GM12878 (cell line): ENCODE measurements around the gene EML3. TPM values are rescaled to one million over a fixed set of nuclear protein-coding genes. Genes with fewer than 3 reads are reported as not detected.
A peak's percentile ranks its signal among the peaks of the same experiment; 100 is the strongest.

ENCODE experiments used
- BMI1 ChIP-seq: fragments of 450-650 bp; IDR thresholded peaks from 2 replicates; pipeline ENCODE4 v1.6.1; 2016; ENCODE audit warnings: mild to moderate bottlenecking, moderate library complexity, borderline replicate concordance
- CHD2 ChIP-seq: IDR thresholded peaks from 2 replicates; pipeline ENCODE4 v1.6.1; 2011; ENCODE audit warnings: low read depth, low read length, improper control_type of control experiment, borderline replicate concordance
- GATAD2B ChIP-seq: fragments of 450-650 bp; conservative IDR thresholded peaks from 2 replicates; pipeline ENCODE4 v1.6.1; 2017; ENCODE audit warnings: low read depth, mild to moderate bottlenecking, moderate library complexity
- HDAC6 ChIP-seq: fragments of 200-600 bp; sonication (generic); IDR thresholded peaks from one replicate; pipeline ENCODE4 v1.8.0; 2017; ENCODE audit warnings: antibody characterized with exemption; ENCODE audit not compliant: unreplicated experiment
- KDM1A ChIP-seq: fragments of 200-600 bp; sonication (generic); IDR thresholded peaks from 2 replicates; pipeline ENCODE4 v1.6.1; 2016; ENCODE audit warnings: borderline replicate concordance
- KLF5 ChIP-seq: fragments of 450-650 bp; IDR thresholded peaks from 2 replicates; pipeline ENCODE4 v1.6.1; 2014; ENCODE audit warnings: mild to moderate bottlenecking; ENCODE audit not compliant: partially characterized antibody
- MTA2 ChIP-seq: fragments of 450-650 bp; IDR thresholded peaks from 2 replicates; pipeline ENCODE4 v1.6.1; 2016; ENCODE audit warnings: low read depth, mild to moderate bottlenecking, moderate library complexity
- PML ChIP-seq: IDR thresholded peaks from 2 replicates; pipeline ENCODE4 v1.6.1; 2012; ENCODE audit warnings: low read length, inconsistent platforms
- RAD51 ChIP-seq: fragments of 450-650 bp; IDR thresholded peaks from 2 replicates; pipeline ENCODE4 v1.6.1; 2016; ENCODE audit warnings: moderate library complexity, mild to moderate bottlenecking, inconsistent platforms
- RUNX3 ChIP-seq: IDR thresholded peaks from 2 replicates; pipeline ENCODE4 v1.6.1; 2012; ENCODE audit warnings: low read length, inconsistent platforms
- TCF7 ChIP-seq: IDR thresholded peaks from 2 replicates; pipeline ENCODE4 v1.6.1; 2014; ENCODE audit warnings: antibody characterized with exemption, borderline replicate concordance
- polyA plus RNA-seq, 11 experiments: library from polyadenylated mRNA; depleted of rRNA in 4 of 11; unstranded in 6 of 11; stranded (reverse) in 5 of 11; fragments of >200 nt; fragmentation: Nextera tagmentation in 4 of 11; fragmentation: Illumina TruSeq in 1 of 11; extraction: Ambion mirVana in 4 of 11; extraction: Trizol in 1 of 11; gene quantifications; 1 replicate in 1 of 11; 2 replicates in 10 of 11; pipeline versions ENCODE4 v1.2.1 to v1.2.3, GENCODE V29; 2011 to 2016; ENCODE audit warnings: inconsistent platforms in 2 of 11, missing spikeins in 2 of 11, low read depth in 1 of 11
- total RNA-seq, 4 experiments: library from RNA; depleted of rRNA in 3 of 4; stranded (reverse); fragments of >200 nt in 3 of 4; fragmentation: Illumina TruSeq in 1 of 4; extraction: Trizol in 1 of 4; gene quantifications; 2 replicates each; pipeline versions ENCODE4 v1.2.1 to v1.2.3, GENCODE V29; 2013 to 2021
- TF ChIP-seq, protein P1 (sequence below): fragments of 450-650 bp; IDR thresholded peaks from 2 replicates; pipeline ENCODE4 v1.6.1; 2017; ENCODE audit warnings: mild to moderate bottlenecking, moderate library complexity
- TF ChIP-seq, protein P2 (sequence below): fragments of 150-350 bp; IDR thresholded peaks from 2 replicates; pipeline ENCODE4 v1.6.1; 2016; ENCODE audit warnings: low read depth, low read length
- TF ChIP-seq, protein P3 (sequence below): fragments of 450-650 bp; IDR thresholded peaks from 2 replicates; pipeline ENCODE4 v1.6.1; 2017; ENCODE audit warnings: low read depth, mild to moderate bottlenecking, moderate library complexity
- TF ChIP-seq, protein P4 (sequence below): IDR thresholded peaks from 2 replicates; pipeline ENCODE4 v1.6.1; 2011; ENCODE audit warnings: low read depth, mild to moderate bottlenecking, low read length, moderate library complexity, borderline replicate concordance; ENCODE audit errors: extremely low read depth
- TF ChIP-seq, protein P5 (sequence below): fragments of 450-650 bp; formaldehyde crosslinking; IDR thresholded peaks from 2 replicates; pipeline ENCODE4 v1.4.0; 2020; ENCODE audit warnings: mild to moderate bottlenecking, moderate library complexity

Gene EML3
- total and polyA plus RNA-seq, 10 of the 15 experiments (the other 5 are each of a cell fraction or from before 2014, with no cell fraction given), result 0.58 to 82.5 (median 24.8) TPM

DNA sequence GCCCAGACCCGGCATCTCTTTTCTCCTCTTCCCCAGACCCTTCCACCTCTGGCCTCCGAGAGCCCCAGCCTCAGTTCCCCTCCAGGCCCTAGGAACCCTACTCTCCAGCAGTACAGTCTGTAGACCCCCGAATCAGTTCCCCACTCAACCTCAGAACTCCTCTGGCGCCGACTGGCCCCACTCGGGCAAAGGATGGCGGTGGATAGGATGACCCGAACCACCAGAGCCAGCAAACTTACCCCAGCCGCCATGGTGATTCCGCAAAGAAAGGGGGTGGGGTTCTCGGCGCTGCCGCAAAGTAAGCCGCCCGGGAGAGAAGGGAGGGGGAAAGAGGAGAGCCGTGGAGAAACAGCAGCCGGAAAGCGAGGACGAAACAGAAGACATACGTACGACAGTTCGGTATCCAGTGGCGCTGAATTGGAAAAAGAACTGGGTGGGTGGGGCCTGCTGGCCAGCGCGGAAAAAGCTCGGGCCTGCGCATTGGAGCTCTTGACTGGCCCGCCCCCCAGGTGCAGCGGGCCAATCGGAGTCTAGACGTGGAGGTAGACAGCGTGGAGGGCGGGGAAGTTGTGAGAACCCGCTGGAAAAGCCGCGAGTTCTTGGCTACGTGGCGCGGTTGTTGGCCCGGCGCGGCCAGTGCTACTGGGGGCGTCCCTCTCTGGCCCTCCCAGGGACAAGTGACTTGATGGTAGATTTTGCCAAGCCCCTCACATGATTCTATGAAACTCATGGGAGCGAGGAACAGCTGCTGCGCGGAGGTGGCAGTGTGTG is 38.8 kb downstream of the EML3 start, which contains the start of gene EEF1G (continued):
- TF ChIP-seq, protein P1, sequence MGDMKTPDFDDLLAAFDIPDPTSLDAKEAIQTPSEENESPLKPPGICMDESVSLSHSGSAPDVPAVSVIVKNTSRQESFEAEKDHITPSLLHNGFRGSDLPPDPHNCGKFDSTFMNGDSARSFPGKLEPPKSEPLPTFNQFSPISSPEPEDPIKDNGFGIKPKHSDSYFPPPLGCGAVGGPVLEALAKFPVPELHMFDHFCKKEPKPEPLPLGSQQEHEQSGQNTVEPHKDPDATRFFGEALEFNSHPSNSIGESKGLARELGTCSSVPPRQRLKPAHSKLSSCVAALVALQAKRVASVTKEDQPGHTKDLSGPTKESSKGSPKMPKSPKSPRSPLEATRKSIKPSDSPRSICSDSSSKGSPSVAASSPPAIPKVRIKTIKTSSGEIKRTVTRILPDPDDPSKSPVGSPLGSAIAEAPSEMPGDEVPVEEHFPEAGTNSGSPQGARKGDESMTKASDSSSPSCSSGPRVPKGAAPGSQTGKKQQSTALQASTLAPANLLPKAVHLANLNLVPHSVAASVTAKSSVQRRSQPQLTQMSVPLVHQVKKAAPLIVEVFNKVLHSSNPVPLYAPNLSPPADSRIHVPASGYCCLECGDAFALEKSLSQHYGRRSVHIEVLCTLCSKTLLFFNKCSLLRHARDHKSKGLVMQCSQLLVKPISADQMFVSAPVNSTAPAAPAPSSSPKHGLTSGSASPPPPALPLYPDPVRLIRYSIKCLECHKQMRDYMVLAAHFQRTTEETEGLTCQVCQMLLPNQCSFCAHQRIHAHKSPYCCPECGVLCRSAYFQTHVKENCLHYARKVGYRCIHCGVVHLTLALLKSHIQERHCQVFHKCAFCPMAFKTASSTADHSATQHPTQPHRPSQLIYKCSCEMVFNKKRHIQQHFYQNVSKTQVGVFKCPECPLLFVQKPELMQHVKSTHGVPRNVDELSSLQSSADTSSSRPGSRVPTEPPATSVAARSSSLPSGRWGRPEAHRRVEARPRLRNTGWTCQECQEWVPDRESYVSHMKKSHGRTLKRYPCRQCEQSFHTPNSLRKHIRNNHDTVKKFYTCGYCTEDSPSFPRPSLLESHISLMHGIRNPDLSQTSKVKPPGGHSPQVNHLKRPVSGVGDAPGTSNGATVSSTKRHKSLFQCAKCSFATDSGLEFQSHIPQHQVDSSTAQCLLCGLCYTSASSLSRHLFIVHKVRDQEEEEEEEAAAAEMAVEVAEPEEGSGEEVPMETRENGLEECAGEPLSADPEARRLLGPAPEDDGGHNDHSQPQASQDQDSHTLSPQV, result no peak
- TF ChIP-seq HDAC6 (no peak), CHD2 (peak; percentile 90), BMI1 (no peak), MTA2 (peak; percentile 20; the same call in 1 of the 2 replicates), TCF7 (no peak), KDM1A (no peak), GATAD2B (no peak; the same call in 1 of the 2 replicates), RUNX3 (peak; percentile 74), RAD51 (no peak), KLF5 (peak; percentile 73), PML (peak; percentile 94)
- TF ChIP-seq, protein P2, sequence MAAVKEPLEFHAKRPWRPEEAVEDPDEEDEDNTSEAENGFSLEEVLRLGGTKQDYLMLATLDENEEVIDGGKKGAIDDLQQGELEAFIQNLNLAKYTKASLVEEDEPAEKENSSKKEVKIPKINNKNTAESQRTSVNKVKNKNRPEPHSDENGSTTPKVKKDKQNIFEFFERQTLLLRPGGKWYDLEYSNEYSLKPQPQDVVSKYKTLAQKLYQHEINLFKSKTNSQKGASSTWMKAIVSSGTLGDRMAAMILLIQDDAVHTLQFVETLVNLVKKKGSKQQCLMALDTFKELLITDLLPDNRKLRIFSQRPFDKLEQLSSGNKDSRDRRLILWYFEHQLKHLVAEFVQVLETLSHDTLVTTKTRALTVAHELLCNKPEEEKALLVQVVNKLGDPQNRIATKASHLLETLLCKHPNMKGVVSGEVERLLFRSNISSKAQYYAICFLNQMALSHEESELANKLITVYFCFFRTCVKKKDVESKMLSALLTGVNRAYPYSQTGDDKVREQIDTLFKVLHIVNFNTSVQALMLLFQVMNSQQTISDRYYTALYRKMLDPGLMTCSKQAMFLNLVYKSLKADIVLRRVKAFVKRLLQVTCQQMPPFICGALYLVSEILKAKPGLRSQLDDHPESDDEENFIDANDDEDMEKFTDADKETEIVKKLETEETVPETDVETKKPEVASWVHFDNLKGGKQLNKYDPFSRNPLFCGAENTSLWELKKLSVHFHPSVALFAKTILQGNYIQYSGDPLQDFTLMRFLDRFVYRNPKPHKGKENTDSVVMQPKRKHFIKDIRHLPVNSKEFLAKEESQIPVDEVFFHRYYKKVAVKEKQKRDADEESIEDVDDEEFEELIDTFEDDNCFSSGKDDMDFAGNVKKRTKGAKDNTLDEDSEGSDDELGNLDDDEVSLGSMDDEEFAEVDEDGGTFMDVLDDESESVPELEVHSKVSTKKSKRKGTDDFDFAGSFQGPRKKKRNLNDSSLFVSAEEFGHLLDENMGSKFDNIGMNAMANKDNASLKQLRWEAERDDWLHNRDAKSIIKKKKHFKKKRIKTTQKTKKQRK, result no peak
- TF ChIP-seq, protein P3, sequence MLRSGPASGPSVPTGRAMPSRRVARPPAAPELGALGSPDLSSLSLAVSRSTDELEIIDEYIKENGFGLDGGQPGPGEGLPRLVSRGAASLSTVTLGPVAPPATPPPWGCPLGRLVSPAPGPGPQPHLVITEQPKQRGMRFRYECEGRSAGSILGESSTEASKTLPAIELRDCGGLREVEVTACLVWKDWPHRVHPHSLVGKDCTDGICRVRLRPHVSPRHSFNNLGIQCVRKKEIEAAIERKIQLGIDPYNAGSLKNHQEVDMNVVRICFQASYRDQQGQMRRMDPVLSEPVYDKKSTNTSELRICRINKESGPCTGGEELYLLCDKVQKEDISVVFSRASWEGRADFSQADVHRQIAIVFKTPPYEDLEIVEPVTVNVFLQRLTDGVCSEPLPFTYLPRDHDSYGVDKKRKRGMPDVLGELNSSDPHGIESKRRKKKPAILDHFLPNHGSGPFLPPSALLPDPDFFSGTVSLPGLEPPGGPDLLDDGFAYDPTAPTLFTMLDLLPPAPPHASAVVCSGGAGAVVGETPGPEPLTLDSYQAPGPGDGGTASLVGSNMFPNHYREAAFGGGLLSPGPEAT, result peak; percentile 31; the same call in 1 of the 2 replicates
- TF ChIP-seq, protein P4, sequence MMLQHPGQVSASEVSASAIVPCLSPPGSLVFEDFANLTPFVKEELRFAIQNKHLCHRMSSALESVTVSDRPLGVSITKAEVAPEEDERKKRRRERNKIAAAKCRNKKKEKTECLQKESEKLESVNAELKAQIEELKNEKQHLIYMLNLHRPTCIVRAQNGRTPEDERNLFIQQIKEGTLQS, result peak; percentile 48; the same call in 1 of the 2 replicates
- TF ChIP-seq, protein P5, sequence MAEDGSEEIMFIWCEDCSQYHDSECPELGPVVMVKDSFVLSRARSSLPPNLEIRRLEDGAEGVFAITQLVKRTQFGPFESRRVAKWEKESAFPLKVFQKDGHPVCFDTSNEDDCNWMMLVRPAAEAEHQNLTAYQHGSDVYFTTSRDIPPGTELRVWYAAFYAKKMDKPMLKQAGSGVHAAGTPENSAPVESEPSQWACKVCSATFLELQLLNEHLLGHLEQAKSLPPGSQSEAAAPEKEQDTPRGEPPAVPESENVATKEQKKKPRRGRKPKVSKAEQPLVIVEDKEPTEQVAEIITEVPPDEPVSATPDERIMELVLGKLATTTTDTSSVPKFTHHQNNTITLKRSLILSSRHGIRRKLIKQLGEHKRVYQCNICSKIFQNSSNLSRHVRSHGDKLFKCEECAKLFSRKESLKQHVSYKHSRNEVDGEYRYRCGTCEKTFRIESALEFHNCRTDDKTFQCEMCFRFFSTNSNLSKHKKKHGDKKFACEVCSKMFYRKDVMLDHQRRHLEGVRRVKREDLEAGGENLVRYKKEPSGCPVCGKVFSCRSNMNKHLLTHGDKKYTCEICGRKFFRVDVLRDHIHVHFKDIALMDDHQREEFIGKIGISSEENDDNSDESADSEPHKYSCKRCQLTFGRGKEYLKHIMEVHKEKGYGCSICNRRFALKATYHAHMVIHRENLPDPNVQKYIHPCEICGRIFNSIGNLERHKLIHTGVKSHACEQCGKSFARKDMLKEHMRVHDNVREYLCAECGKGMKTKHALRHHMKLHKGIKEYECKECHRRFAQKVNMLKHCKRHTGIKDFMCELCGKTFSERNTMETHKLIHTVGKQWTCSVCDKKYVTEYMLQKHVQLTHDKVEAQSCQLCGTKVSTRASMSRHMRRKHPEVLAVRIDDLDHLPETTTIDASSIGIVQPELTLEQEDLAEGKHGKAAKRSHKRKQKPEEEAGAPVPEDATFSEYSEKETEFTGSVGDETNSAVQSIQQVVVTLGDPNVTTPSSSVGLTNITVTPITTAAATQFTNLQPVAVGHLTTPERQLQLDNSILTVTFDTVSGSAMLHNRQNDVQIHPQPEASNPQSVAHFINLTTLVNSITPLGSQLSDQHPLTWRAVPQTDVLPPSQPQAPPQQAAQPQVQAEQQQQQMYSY (CRISPR knock-in tag), result no peak
